Neural cell (in vitro differentiated cells): ENCODE measurements around the gene FURIN. TPM values are rescaled to one million over a fixed set of nuclear protein-coding genes. Genes with fewer than 3 reads are reported as not detected.

Experiments used
- H2AFZ ChIP-seq: fragments of 200-600, 300-800 bp; sonication (generic), shearing (Covaris generic); 2 replicates; pipeline ENCODE4 v1.6.0; 2014; ENCODE audit warnings: low read depth, mild to moderate bottlenecking, antibody characterized with exemption, low read length, moderate library complexity
- H3F3A ChIP-seq: fragments of 200-600 bp; shearing (Covaris generic); 2 replicates; pipeline ENCODE4 v1.6.1; 2016; ENCODE audit warnings: mild to moderate bottlenecking, moderate library complexity, mixed read lengths, antibody characterized with exemption, low read length; ENCODE audit not compliant: insufficient read depth, poor library complexity, severe bottlenecking
- H3K27ac ChIP-seq: fragments of 200-600, 300-800 bp; sonication (generic), shearing (Covaris generic); 2 replicates; pipeline ENCODE4 v1.5.1; 2014; ENCODE audit warnings: mild to moderate bottlenecking, low read length, moderate library complexity
- H3K27me3 ChIP-seq: fragments of 300-800, 200-600 bp; sonication (generic), shearing (Covaris generic); 2 replicates; pipeline ENCODE4 v1.6.0; 2014; ENCODE audit warnings: mild to moderate bottlenecking, low read depth, low read length, moderate library complexity; ENCODE audit not compliant: insufficient read depth
- H3K36me3 ChIP-seq: fragments of 300-800, 200-600 bp; sonication (generic), shearing (Covaris generic); 2 replicates; pipeline ENCODE4 v1.5.1; 2014; ENCODE audit warnings: mild to moderate bottlenecking, antibody characterized with exemption, low read length, moderate library complexity; ENCODE audit not compliant: insufficient read depth
- H3K4me2 ChIP-seq: fragments of 300-800, 200-600 bp; sonication (generic), shearing (Covaris generic); 2 replicates; pipeline ENCODE4 v1.6.0; 2014; ENCODE audit warnings: mild to moderate bottlenecking, low read length
- H3K4me3 ChIP-seq: fragments of 300-800, 200-600 bp; sonication (generic), shearing (Covaris generic); 2 replicates; pipeline ENCODE4 v1.5.1; 2014; ENCODE audit warnings: mild to moderate bottlenecking, low read length, moderate library complexity
- H3K79me2 ChIP-seq: fragments of 200-600 bp; shearing (Covaris generic); replicated peaks from 2 replicates; pipeline ENCODE4 v1.6.0; 2014; ENCODE audit warnings: mild to moderate bottlenecking, low read length, moderate library complexity; ENCODE audit not compliant: insufficient read depth
- H3K9ac ChIP-seq: fragments of 300-800, 200-600 bp; sonication (generic), shearing (Covaris generic); 2 replicates; pipeline ENCODE4 v1.6.1; 2016; ENCODE audit warnings: mild to moderate bottlenecking, low read length, mixed read lengths
- H3K9me2 ChIP-seq: fragments of 200-600 bp; shearing (Covaris generic); 2 replicates; pipeline ENCODE4 v1.6.1; 2016; ENCODE audit warnings: mild to moderate bottlenecking, low read length, mixed read lengths; ENCODE audit not compliant: insufficient read depth
- H3K9me3 ChIP-seq: fragments of 200-600, 300-800 bp; sonication (generic), shearing (Covaris generic); 2 replicates; pipeline ENCODE4 v1.6.1; 2016; ENCODE audit warnings: mild to moderate bottlenecking, mixed run types, low read length, moderate library complexity, mixed read lengths
- H4K20me1 ChIP-seq: fragments of 200-600 bp; shearing (Covaris generic); 2 replicates; pipeline ENCODE4 v1.6.1; 2016; ENCODE audit warnings: mild to moderate bottlenecking, mixed run types; ENCODE audit not compliant: insufficient read depth
- CTCF ChIP-seq: fragments of 450-650 bp; IDR thresholded peaks from 2 replicates; pipeline ENCODE4 v1.5.1; 2014; ENCODE audit warnings: antibody characterized with exemption, mild to moderate bottlenecking, moderate library complexity; ENCODE audit not compliant: poor library complexity, severe bottlenecking
- EP300 ChIP-seq: fragments of 450-650 bp; conservative IDR thresholded peaks from 2 replicates; pipeline ENCODE4 v1.6.1; 2014; ENCODE audit warnings: antibody characterized with exemption, mild to moderate bottlenecking, moderate library complexity; ENCODE audit not compliant: poor library complexity, severe bottlenecking
- EZH2 ChIP-seq: fragments of 200-600, 300-800 bp; shearing (Covaris generic), sonication (generic); IDR thresholded peaks from 2 replicates; pipeline ENCODE4 v1.6.1; 2014; ENCODE audit warnings: antibody characterized with exemption, low read length, borderline replicate concordance, mild to moderate bottlenecking; ENCODE audit not compliant: insufficient read depth, poor library complexity, severe bottlenecking
- MXI1 ChIP-seq: fragments of 450-650 bp; conservative IDR thresholded peaks from 2 replicates; pipeline ENCODE4 v1.6.1; 2014; ENCODE audit warnings: antibody characterized with exemption, mild to moderate bottlenecking; ENCODE audit not compliant: poor library complexity, severe bottlenecking
- POLR2AphosphoS5 ChIP-seq: IDR thresholded peaks from 2 replicates; pipeline ENCODE4 v1.6.1; 2012
- RAD21 ChIP-seq: fragments of 450-650 bp; conservative IDR thresholded peaks from 2 replicates; pipeline ENCODE4 v1.6.1; 2014; ENCODE audit warnings: antibody characterized with exemption, mild to moderate bottlenecking, moderate library complexity
- REST ChIP-seq: IDR thresholded peaks from 2 replicates; pipeline ENCODE4 v1.6.1; 2012; ENCODE audit warnings: borderline replicate concordance
- SMC3 ChIP-seq: fragments of 450-650 bp; conservative IDR thresholded peaks from 2 replicates; pipeline ENCODE4 v1.6.1; 2014; ENCODE audit warnings: antibody characterized with exemption, mild to moderate bottlenecking, moderate library complexity; ENCODE audit not compliant: poor library complexity
- TAF1 ChIP-seq: IDR thresholded peaks from 2 replicates; pipeline ENCODE4 v1.6.1; 2012; ENCODE audit warnings: low read depth
- polyA plus RNA-seq: library from polyadenylated mRNA; depleted of rRNA; stranded (reverse); fragments of >200 nt; gene quantifications from 2 replicates; pipeline ENCODE4 v1.2.3, GENCODE V29; 2014

Gene FURIN
- polyA plus RNA-seq, 1 donor from 2014 or later, result 4.3 TPM

- Histone ChIP-seq H3K36me3 (no peaks in the 10 kb centered on the region), H3K4me2 (no peak overlapping the region), H3K9ac (no peak overlapping the region), H3K27me3 (no peaks in the 10 kb centered on the region), H2AFZ (no peak overlapping the region), H3K4me3 (no peak overlapping the region), H3K9me3 (no peaks in the 10 kb centered on the region), H3K27ac (no peak overlapping the region), H3F3A (no peaks in the 10 kb centered on the region), H4K20me1 (no peaks in the 10 kb centered on the region), H3K9me2 (no peaks in the 10 kb centered on the region), H3K79me2 (no peaks in the 10 kb centered on the region)
- TF ChIP-seq SMC3, result no peak
- TF ChIP-seq REST, result no peak
- no peak for TF ChIP-seq POLR2AphosphoS5
- TF ChIP-seq EP300, result no peak
- no peak for TF ChIP-seq RAD21
- no peak for TF ChIP-seq EZH2
- TF ChIP-seq CTCF, result no peak
- no peak for TF ChIP-seq TAF1
- no peak for TF ChIP-seq MXI1
These were observed 42.9 kb downstream of the FURIN start for GRCh38 chr15:90911302-90911623.

DNA sequence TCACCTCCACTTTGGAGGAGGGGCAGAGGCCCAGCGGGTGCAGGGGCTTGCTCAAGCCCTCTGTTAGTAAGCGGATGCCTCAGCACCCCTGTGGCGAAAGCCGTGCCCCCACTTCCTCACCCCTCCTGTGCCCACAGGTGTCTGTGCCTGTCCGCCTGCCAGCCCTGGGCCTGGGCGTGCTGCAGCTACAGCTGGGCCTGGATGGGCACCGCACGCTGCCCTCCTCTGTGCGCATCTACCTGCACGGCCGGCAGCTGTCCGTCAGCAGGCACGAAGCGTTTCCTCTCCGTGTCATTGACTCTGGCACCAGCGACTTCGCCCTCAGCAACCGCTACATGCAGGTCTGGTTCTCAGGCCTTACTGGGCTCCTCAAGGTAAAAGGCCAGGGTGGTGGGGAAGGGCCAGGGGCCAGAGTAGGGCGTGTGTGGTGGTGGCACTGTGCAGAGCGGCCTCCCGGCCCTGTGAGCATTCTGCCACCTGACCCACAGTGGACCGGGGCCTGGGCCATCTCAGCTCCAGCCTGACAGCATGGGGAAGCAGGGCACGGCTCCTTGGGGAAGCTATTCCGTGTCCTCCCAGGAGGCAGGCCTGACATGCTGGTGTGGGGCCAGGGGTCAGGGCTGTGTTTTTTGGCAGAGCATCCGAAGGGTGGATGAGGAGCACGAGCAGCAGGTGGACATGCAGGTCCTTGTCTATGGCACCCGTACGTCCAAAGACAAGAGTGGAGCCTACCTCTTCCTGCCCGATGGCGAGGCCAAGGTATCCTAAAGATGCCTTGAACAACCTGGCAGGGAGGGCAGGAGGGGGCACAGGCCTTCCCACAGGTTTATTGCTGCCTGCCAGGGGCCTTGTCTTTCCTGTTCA is 43.8 kb downstream of the FURIN start:
- H3K9me3 ChIP-seq, result no peaks in the 10 kb centered on the region
- TF ChIP-seq MXI1 (no peak), TAF1 (no peak), SMC3 (no peak), RAD21 (no peak), POLR2AphosphoS5 (no peak), CTCF (no peak), EZH2 (no peak), REST (no peak), EP300 (no peak)
- no peak overlapping the region for H3K27ac ChIP-seq
- no peaks in the 10 kb centered on the region for H3K79me2 ChIP-seq
- H3F3A ChIP-seq, result no peaks in the 10 kb centered on the region
- H3K36me3 ChIP-seq, result no peaks in the 10 kb centered on the region
- no peaks in the 10 kb centered on the region for H3K27me3 ChIP-seq
- no peaks in the 10 kb centered on the region for H4K20me1 ChIP-seq
- no peak overlapping the region for H2AFZ ChIP-seq
- no peak overlapping the region for H3K4me3 ChIP-seq
- no peak overlapping the region for H3K9ac ChIP-seq
- H3K4me2 ChIP-seq, result no peak overlapping the region
- no peaks in the 10 kb centered on the region for H3K9me2 ChIP-seq
